Right lobe of liver (tissue), 4 donors: Measurements from ENCODE around the gene ICA1.

Experiments used
- CTCF ChIP-seq, 4 donors: fragments of 200-600 bp in 3 of 4; fragments of 450-650 bp in 1 of 4; IDR thresholded peaks; one replicate each; pipeline versions ENCODE4 v1.5.1 to v1.8.0; 2016 to 2022; ENCODE audit warnings: antibody characterized with exemption in 4 of 4, mild to moderate bottlenecking in 2 of 4
- POLR2A ChIP-seq: fragments of 450-650 bp; IDR thresholded peaks from one replicate; pipeline ENCODE4 v1.6.1; 2017; ENCODE audit warnings: antibody characterized with exemption, mild to moderate bottlenecking
- donor health status: DM: no; HTN: no; CAD: no.
- donor health status: DM: no; HTN: no; CAD: no.
- donor health status: DM: no; HTN: yes; CAD: no.

- TF ChIP-seq POLR2A (no peak), CTCF (IDR thresholded peaks at IDR 0.05) (no peak)
Observed at GRCh38 chr7:8126601-8127167, 135.3 kb downstream of the ICA1 start.
